HEK293 (cell line): ENCODE data around the gene ZBTB8A.

Source experiments
- CTCF ChIA-PET: fragments of 350-600 bp; formaldehyde crosslinking; extraction: SDS; loops from one replicate; lab custom pipeline; 2021; ENCODE audit warnings: antibody characterized with exemption; lab: Yijun Ruan, JAX
- POLR2A ChIA-PET: fragments of 300-600 bp; formaldehyde crosslinking; extraction: SDS; loops from one replicate; lab custom pipeline; 2020; ENCODE audit warnings: antibody characterized with exemption, inconsistent platforms; lab: Yijun Ruan, JAX
- H3K27ac ChIP-seq: fragments of 200-500 bp; sonication (Bioruptor generic); 2 replicates; pipeline ENCODE4 v1.5.1; 2014; ENCODE audit warnings: low read depth, low read length, control low read depth, inconsistent platforms; ENCODE audit errors: extremely low read depth
- H3K36me3 ChIP-seq, 2 experiments: fragments of 200-500 bp in 1 of 2; sonication (Bioruptor generic) in 1 of 2; 1 replicate in 1 of 2; 2 replicates in 1 of 2; pipeline ENCODE4 v1.5.1; 2014 to 2017; ENCODE audit warnings: inconsistent platforms in 2 of 2, low read length in 2 of 2; ENCODE audit not compliant: control insufficient read depth in 2 of 2, insufficient read depth in 1 of 2
- H3K4me1 ChIP-seq: fragments of 200-500 bp; sonication (Bioruptor generic); 2 replicates; pipeline ENCODE4 v1.5.1; 2014; ENCODE audit warnings: mild to moderate bottlenecking, low read length, inconsistent platforms; ENCODE audit not compliant: control insufficient read depth, insufficient read depth
- H3K4me3 ChIP-seq: 2 replicates; pipeline ENCODE4 v1.5.1; 2011; ENCODE audit warnings: low read depth, mild to moderate bottlenecking, control low read depth, low read length, moderate library complexity
- H3K9me3 ChIP-seq: fragments of 200-500 bp; sonication (Bioruptor generic); 2 replicates; pipeline ENCODE4 v1.5.1; 2014; ENCODE audit warnings: low read depth, low read length, inconsistent platforms; ENCODE audit not compliant: control insufficient read depth, insufficient read depth
- KLF10 ChIP-seq: fragments of 450-650 bp; IDR thresholded peaks from 2 replicates; pipeline ENCODE4 v1.5.1; 2018; ENCODE audit warnings: missing biosample characterization, mild to moderate bottlenecking, missing genetic modification characterization
- SP2 ChIP-seq: fragments of 450-650 bp; formaldehyde crosslinking; IDR thresholded peaks from 2 replicates; pipeline ENCODE4 v1.5.1; 2016; ENCODE audit warnings: missing biosample characterization, missing genetic modification characterization
- ZNF121 ChIP-seq: fragments of 450-650 bp; formaldehyde crosslinking; IDR thresholded peaks from 2 replicates; pipeline ENCODE4 v1.5.1; 2016; ENCODE audit warnings: missing biosample characterization, missing genetic modification characterization
- ZNF530 ChIP-seq: fragments of 450-650 bp; formaldehyde crosslinking; IDR thresholded peaks from 2 replicates; pipeline ENCODE4 v1.5.1; 2016; ENCODE audit warnings: low read depth, missing biosample characterization, missing genetic modification characterization
- ZNF624 ChIP-seq: fragments of 450-650 bp; formaldehyde crosslinking; IDR thresholded peaks from 2 replicates; pipeline ENCODE4 v1.5.1; 2017; ENCODE audit warnings: missing biosample characterization, missing genetic modification characterization
- ZNF843 ChIP-seq: fragments of 450-650 bp; formaldehyde crosslinking; IDR thresholded peaks from 2 replicates; pipeline ENCODE4 v1.5.1; 2016; ENCODE audit warnings: missing biosample characterization, missing genetic modification characterization
- TF ChIP-seq, protein P1 (sequence below): fragments of 450-650 bp; formaldehyde crosslinking; IDR thresholded peaks from 2 replicates; pipeline ENCODE4 v1.5.1; 2017; ENCODE audit warnings: missing biosample characterization, missing genetic modification characterization
- TF ChIP-seq, protein P2 (sequence below): fragments of 450-650 bp; formaldehyde crosslinking; conservative IDR thresholded peaks from 2 replicates; pipeline ENCODE4 v1.5.1; 2016; ENCODE audit warnings: low read depth, missing biosample characterization, missing genetic modification characterization
- TF ChIP-seq, protein P3 (sequence below): fragments of 450-650 bp; formaldehyde crosslinking; IDR thresholded peaks from 2 replicates; pipeline ENCODE4 v1.5.1; 2016; ENCODE audit warnings: missing biosample characterization, missing genetic modification characterization
- TF ChIP-seq, protein P4 (sequence below): fragments of 450-650 bp; formaldehyde crosslinking; IDR thresholded peaks from 2 replicates; pipeline ENCODE4 v1.5.1; 2016; ENCODE audit warnings: missing biosample characterization, missing genetic modification characterization, borderline replicate concordance
- TF ChIP-seq, protein P5 (sequence below): fragments of 450-650 bp; formaldehyde crosslinking; IDR thresholded peaks from 2 replicates; pipeline ENCODE4 v1.5.1; 2016; ENCODE audit warnings: missing biosample characterization, missing genetic modification characterization
- TF ChIP-seq, protein P6 (sequence below): fragments of 450-650 bp; formaldehyde crosslinking; IDR thresholded peaks from 2 replicates; pipeline ENCODE4 v1.5.1; 2016; ENCODE audit warnings: missing biosample characterization, missing genetic modification characterization, low read depth

The ZBTB8A gene

DNA sequence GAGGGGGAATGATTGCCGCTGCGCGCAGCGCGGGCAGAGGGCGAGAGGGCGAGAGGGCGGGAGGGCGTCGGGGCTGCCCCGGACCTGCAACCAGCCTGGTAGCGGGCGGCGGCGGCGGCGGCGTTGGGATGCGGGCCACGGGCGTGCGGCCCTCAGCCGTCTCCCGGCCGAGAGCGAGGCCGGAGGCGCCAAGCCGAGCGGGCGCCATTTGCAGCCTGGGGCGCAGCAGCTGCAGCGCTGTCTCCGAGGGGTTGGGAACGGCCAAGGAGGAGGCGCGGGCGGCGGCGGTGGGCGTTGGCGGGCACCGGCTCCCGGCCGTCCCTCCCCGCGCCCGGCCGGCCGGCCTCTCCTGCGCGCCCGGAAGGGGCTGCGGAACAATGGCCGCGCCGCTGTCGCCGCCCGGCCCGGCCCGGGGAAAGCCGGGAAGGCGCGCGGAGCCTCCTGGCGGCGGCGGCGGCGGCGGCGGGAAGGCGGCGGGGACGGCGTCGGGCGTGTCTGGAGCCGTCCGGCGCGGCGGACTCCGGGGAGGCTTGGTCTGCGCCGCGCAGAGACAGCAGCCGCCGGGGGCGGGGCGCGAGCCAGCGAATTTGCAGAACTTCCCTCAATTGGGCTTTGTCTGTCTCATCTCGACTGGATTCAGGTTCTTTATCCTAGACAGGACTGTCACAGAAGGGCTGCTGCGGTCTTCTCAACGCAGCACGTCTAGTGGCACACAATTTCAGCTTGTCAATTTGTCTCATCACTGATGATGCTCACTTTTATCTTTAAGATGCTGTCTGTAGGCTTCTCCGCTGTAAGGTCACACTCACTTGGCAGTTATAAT, 38.6 kb upstream of the ZBTB8A start (continued):
- TF ChIP-seq, protein P1, sequence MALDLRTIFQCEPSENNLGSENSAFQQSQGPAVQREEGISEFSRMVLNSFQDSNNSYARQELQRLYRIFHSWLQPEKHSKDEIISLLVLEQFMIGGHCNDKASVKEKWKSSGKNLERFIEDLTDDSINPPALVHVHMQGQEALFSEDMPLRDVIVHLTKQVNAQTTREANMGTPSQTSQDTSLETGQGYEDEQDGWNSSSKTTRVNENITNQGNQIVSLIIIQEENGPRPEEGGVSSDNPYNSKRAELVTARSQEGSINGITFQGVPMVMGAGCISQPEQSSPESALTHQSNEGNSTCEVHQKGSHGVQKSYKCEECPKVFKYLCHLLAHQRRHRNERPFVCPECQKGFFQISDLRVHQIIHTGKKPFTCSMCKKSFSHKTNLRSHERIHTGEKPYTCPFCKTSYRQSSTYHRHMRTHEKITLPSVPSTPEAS = no peak
- TF ChIP-seq SP2 (tag by site-specific recombination) (no peak), ZNF843 (tag by site-specific recombination) (no peak), ZNF530 (tag by site-specific recombination) (no peak), KLF10 (tag by site-specific recombination) (peak; percentile 36; the same call in 1 of the 2 replicates), ZNF624 (tag by site-specific recombination) (no peak)
- TF ChIP-seq, protein P2, sequence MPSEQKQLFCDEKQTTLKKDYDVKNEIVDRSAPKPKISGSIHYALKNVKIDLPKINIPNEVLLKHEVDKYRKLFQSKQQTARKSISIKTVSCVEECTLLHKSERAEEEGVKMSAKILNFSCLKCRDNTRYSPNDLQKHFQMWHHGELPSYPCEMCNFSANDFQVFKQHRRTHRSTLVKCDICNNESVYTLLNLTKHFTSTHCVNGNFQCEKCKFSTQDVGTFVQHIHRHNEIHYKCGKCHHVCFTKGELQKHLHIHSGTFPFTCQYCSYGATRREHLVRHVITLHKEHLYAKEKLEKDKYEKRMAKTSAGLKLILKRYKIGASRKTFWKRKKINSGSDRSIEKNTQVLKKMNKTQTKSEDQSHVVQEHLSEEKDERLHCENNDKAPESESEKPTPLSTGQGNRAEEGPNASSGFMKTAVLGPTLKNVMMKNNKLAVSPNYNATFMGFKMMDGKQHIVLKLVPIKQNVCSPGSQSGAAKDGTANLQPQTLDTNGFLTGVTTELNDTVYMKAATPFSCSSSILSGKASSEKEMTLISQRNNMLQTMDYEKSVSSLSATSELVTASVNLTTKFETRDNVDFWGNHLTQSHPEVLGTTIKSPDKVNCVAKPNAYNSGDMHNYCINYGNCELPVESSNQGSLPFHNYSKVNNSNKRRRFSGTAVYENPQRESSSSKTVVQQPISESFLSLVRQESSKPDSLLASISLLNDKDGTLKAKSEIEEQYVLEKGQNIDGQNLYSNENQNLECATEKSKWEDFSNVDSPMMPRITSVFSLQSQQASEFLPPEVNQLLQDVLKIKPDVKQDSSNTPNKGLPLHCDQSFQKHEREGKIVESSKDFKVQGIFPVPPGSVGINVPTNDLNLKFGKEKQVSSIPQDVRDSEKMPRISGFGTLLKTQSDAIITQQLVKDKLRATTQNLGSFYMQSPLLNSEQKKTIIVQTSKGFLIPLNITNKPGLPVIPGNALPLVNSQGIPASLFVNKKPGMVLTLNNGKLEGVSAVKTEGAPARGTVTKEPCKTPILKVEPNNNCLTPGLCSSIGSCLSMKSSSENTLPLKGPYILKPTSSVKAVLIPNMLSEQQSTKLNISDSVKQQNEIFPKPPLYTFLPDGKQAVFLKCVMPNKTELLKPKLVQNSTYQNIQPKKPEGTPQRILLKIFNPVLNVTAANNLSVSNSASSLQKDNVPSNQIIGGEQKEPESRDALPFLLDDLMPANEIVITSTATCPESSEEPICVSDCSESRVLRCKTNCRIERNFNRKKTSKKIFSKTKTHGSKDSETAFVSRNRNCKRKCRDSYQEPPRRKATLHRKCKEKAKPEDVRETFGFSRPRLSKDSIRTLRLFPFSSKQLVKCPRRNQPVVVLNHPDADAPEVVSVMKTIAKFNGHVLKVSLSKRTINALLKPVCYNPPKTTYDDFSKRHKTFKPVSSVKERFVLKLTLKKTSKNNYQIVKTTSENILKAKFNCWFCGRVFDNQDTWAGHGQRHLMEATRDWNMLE = no peak
- TF ChIP-seq, protein P3, sequence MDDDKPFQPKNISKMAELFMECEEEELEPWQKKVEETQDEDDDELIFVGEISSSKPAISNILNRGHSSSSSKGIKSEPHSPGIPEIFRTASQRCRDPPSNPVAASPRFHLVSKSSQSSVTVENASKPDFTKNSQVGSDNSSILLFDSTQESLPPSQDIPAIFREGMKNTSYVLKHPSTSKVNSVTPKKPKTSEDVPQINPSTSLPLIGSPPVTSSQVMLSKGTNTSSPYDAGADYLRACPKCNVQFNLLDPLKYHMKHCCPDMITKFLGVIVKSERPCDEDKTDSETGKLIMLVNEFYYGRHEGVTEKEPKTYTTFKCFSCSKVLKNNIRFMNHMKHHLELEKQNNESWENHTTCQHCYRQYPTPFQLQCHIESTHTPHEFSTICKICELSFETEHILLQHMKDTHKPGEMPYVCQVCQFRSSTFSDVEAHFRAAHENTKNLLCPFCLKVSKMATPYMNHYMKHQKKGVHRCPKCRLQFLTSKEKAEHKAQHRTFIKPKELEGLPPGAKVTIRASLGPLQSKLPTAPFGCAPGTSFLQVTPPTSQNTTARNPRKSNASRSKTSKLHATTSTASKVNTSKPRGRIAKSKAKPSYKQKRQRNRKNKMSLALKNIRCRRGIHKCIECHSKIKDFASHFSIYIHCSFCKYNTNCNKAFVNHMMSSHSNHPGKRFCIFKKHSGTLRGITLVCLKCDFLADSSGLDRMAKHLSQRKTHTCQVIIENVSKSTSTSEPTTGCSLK (tag by site-specific recombination) = no peak
- TF ChIP-seq, protein P4, sequence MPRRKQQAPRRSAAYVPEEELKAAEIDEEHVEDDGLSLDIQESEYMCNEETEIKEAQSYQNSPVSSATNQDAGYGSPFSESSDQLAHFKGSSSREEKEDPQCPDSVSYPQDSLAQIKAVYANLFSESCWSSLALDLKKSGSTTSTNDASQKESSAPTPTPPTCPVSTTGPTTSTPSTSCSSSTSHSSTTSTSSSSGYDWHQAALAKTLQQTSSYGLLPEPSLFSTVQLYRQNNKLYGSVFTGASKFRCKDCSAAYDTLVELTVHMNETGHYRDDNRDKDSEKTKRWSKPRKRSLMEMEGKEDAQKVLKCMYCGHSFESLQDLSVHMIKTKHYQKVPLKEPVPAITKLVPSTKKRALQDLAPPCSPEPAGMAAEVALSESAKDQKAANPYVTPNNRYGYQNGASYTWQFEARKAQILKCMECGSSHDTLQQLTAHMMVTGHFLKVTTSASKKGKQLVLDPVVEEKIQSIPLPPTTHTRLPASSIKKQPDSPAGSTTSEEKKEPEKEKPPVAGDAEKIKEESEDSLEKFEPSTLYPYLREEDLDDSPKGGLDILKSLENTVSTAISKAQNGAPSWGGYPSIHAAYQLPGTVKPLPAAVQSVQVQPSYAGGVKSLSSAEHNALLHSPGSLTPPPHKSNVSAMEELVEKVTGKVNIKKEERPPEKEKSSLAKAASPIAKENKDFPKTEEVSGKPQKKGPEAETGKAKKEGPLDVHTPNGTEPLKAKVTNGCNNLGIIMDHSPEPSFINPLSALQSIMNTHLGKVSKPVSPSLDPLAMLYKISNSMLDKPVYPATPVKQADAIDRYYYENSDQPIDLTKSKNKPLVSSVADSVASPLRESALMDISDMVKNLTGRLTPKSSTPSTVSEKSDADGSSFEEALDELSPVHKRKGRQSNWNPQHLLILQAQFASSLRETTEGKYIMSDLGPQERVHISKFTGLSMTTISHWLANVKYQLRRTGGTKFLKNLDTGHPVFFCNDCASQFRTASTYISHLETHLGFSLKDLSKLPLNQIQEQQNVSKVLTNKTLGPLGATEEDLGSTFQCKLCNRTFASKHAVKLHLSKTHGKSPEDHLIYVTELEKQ (tag by site-specific recombination) = no peak

DNA sequence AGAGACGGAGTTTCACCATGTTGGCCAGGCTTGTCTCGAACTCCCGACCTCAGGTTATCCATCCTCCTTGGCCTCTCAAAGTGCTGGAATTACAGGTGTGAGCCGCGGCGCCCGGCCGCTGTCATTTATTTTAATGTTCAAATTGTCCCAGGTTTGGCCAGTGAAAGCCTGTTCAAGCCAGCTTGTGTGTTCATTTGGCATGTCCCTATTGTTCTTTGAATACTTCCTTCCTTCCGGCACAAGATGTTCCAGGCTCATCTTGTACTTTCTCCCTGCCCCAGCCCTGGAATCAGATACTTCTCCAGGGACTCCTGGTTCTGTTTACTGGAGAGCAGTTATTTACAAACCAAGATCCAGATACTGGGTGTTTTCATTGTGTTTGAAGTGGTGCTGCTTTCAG, 37.4 kb upstream of the ZBTB8A start:
- TF ChIP-seq, protein P5, sequence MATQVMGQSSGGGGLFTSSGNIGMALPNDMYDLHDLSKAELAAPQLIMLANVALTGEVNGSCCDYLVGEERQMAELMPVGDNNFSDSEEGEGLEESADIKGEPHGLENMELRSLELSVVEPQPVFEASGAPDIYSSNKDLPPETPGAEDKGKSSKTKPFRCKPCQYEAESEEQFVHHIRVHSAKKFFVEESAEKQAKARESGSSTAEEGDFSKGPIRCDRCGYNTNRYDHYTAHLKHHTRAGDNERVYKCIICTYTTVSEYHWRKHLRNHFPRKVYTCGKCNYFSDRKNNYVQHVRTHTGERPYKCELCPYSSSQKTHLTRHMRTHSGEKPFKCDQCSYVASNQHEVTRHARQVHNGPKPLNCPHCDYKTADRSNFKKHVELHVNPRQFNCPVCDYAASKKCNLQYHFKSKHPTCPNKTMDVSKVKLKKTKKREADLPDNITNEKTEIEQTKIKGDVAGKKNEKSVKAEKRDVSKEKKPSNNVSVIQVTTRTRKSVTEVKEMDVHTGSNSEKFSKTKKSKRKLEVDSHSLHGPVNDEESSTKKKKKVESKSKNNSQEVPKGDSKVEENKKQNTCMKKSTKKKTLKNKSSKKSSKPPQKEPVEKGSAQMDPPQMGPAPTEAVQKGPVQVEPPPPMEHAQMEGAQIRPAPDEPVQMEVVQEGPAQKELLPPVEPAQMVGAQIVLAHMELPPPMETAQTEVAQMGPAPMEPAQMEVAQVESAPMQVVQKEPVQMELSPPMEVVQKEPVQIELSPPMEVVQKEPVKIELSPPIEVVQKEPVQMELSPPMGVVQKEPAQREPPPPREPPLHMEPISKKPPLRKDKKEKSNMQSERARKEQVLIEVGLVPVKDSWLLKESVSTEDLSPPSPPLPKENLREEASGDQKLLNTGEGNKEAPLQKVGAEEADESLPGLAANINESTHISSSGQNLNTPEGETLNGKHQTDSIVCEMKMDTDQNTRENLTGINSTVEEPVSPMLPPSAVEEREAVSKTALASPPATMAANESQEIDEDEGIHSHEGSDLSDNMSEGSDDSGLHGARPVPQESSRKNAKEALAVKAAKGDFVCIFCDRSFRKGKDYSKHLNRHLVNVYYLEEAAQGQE = no peak
- TF ChIP-seq ZNF121 (tag by site-specific recombination) = 0 out of 2 replicates have a peak, but pooled peaks have one; percentile 2
- TF ChIP-seq, protein P6, sequence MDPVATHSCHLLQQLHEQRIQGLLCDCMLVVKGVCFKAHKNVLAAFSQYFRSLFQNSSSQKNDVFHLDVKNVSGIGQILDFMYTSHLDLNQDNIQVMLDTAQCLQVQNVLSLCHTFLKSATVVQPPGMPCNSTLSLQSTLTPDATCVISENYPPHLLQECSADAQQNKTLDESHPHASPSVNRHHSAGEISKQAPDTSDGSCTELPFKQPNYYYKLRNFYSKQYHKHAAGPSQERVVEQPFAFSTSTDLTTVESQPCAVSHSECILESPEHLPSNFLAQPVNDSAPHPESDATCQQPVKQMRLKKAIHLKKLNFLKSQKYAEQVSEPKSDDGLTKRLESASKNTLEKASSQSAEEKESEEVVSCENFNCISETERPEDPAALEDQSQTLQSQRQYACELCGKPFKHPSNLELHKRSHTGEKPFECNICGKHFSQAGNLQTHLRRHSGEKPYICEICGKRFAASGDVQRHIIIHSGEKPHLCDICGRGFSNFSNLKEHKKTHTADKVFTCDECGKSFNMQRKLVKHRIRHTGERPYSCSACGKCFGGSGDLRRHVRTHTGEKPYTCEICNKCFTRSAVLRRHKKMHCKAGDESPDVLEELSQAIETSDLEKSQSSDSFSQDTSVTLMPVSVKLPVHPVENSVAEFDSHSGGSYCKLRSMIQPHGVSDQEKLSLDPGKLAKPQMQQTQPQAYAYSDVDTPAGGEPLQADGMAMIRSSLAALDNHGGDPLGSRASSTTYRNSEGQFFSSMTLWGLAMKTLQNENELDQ (tag by site-specific recombination) = no peak
- TF ChIP-seq, all 188 proteins: peak for 1
- H3K9me3 ChIP-seq = no peaks in the 10 kb centered on the region
- no peak overlapping the region for H3K4me3 ChIP-seq
- ChIA-PET CTCF (interaction anchor here (0.5 to 0.8 kb wide), 4 partner anchors 19 to 205 kb away, joined by 3 to 4 read pairs (median 3); no protein-coding TSS in a partner anchor), POLR2A (no interaction called here)
- no peak overlapping the region for H3K27ac ChIP-seq
- H3K36me3 ChIP-seq = no peaks in the 10 kb centered on the region
- H3K4me1 ChIP-seq = peaks cover 3% of the 10 kb centered on the region; the same call in 1 of the 2 replicates
